Erythroblast (primary cell): Measurements from ENCODE around the gene YAP1.

Experiments
- GATA1 ChIP-seq: IDR thresholded peaks from 2 replicates; pipeline ENCODE4 v1.6.1; 2011; ENCODE audit warnings: low read depth, mild to moderate bottlenecking, control low read depth, low read length, moderate library complexity
- POLR2A ChIP-seq: IDR thresholded peaks from 2 replicates; pipeline ENCODE4 v1.6.1; 2011; ENCODE audit warnings: mild to moderate bottlenecking, low read length

GRCh38 chr11:102099755-102100154, 10.5 kb upstream of the YAP1 start:
- TF ChIP-seq POLR2A (no peak), GATA1 (no peak)
